ENCODE results near the gene TFDP3.

DNA sequence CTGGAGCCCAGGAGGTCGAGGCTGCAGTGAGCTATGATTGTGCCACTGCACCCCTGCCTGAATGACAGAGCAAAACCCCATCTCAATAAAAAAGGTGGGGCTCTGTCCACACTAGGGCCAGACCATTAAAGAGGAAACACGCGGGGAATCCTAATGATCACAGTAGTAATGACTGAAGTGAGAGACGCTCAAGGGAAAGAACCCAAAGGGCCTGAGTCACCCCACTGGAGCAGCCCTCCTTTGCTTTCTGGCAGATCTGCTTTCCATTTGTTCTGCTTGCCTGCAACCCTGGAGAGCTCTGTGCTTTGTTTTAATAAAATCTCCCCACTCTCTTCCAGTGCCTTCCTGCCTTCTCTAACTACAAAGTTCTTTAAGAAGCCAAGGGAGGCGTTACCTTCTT is 5.0 kb downstream of the TFDP3 start:
- TF ChIP-seq, protein P1, sequence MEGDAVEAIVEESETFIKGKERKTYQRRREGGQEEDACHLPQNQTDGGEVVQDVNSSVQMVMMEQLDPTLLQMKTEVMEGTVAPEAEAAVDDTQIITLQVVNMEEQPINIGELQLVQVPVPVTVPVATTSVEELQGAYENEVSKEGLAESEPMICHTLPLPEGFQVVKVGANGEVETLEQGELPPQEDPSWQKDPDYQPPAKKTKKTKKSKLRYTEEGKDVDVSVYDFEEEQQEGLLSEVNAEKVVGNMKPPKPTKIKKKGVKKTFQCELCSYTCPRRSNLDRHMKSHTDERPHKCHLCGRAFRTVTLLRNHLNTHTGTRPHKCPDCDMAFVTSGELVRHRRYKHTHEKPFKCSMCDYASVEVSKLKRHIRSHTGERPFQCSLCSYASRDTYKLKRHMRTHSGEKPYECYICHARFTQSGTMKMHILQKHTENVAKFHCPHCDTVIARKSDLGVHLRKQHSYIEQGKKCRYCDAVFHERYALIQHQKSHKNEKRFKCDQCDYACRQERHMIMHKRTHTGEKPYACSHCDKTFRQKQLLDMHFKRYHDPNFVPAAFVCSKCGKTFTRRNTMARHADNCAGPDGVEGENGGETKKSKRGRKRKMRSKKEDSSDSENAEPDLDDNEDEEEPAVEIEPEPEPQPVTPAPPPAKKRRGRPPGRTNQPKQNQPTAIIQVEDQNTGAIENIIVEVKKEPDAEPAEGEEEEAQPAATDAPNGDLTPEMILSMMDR (IDR thresholded peaks at IDR 0.05) = no peak
- TF ChIP-seq POLR2A (IDR thresholded peaks at IDR 0.05) = no peak

Measured in testis (tissue), 2 donors.